ENCODE measurements around the gene SCGB3A1.

The SCGB3A1 gene

GRCh38 chr5:180606215-180606785, 15.0 kb upstream of the SCGB3A1 start:
- no peak for DNase-seq (ENCODE audit: low read depth in 1 of 2, low spot score in 1 of 2)

- DNase-seq (ENCODE audit: low read depth in 1 of 2, low spot score in 1 of 2), result peak; percentile 21 to 25
These were observed 14.4 kb upstream of the SCGB3A1 start for GRCh38 chr5:180605554-180606214.

GRCh38 chr5:180604271-180604670, 13.0 kb upstream of the SCGB3A1 start:
- no peak for DNase-seq (ENCODE audit: low read depth in 1 of 2, low spot score in 1 of 2)

GRCh38 chr5:180603076-180603594, 11.8 kb upstream of the SCGB3A1 start:
- DNase-seq (ENCODE audit: low read depth in 1 of 2, low spot score in 1 of 2), result no peak

GRCh38 chr5:180602481-180603075, 11.3 kb upstream of the SCGB3A1 start:
- no peak for DNase-seq (ENCODE audit: low read depth in 1 of 2, low spot score in 1 of 2)

GRCh38 chr5:180601591-180602480, 10.5 kb upstream of the SCGB3A1 start:
- no peak for DNase-seq (ENCODE audit: low read depth in 1 of 2, low spot score in 1 of 2)

GRCh38 chr5:180600554-180601041, 9.3 kb upstream of the SCGB3A1 start:
- DNase-seq (ENCODE audit: low read depth in 1 of 2, low spot score in 1 of 2), result no peak

- no peak for DNase-seq (ENCODE audit: low read depth in 1 of 2, low spot score in 1 of 2)
These were observed 8.8 kb upstream of the SCGB3A1 start for GRCh38 chr5:180599981-180600553.

GRCh38 chr5:180599590-180599914, 8.3 kb upstream of the SCGB3A1 start:
- DNase-seq (ENCODE audit: low read depth in 1 of 2, low spot score in 1 of 2), result no peak

GRCh38 chr5:180598797-180599589, 7.7 kb upstream of the SCGB3A1 start:
- no peak for DNase-seq (ENCODE audit: low read depth in 1 of 2, low spot score in 1 of 2)

GRCh38 chr5:180598316-180598701, 7.0 kb upstream of the SCGB3A1 start:
- DNase-seq (ENCODE audit: low read depth in 1 of 2, low spot score in 1 of 2), result no peak

GRCh38 chr5:180596668-180597231, 5.5 kb upstream of the SCGB3A1 start:
- no peak for DNase-seq (ENCODE audit: low read depth in 1 of 2, low spot score in 1 of 2)

GRCh38 chr5:180596115-180596667, 4.9 kb upstream of the SCGB3A1 start:
- DNase-seq (ENCODE audit: low read depth in 1 of 2, low spot score in 1 of 2), result no peak

GRCh38 chr5:180595381-180596114, 4.2 kb upstream of the SCGB3A1 start:
- no peak for DNase-seq (ENCODE audit: low read depth in 1 of 2, low spot score in 1 of 2)

- no peak for DNase-seq (ENCODE audit: low read depth in 1 of 2, low spot score in 1 of 2)
These were observed 3.7 kb upstream of the SCGB3A1 start for GRCh38 chr5:180595046-180595379.

- DNase-seq (ENCODE audit: low read depth in 1 of 2, low spot score in 1 of 2), result no peak
These were observed 3.2 kb upstream of the SCGB3A1 start for GRCh38 chr5:180594311-180595045.

- DNase-seq (ENCODE audit: low read depth in 1 of 2, low spot score in 1 of 2), result no peak
These were observed 2.3 kb upstream of the SCGB3A1 start for GRCh38 chr5:180593446-180594206.

- DNase-seq (ENCODE audit: low read depth in 1 of 2, low spot score in 1 of 2), result no peak
These were observed 877 bp upstream of the SCGB3A1 start for GRCh38 chr5:180592176-180592575.
